ENCODE results near the gene WDR90.

DNA sequence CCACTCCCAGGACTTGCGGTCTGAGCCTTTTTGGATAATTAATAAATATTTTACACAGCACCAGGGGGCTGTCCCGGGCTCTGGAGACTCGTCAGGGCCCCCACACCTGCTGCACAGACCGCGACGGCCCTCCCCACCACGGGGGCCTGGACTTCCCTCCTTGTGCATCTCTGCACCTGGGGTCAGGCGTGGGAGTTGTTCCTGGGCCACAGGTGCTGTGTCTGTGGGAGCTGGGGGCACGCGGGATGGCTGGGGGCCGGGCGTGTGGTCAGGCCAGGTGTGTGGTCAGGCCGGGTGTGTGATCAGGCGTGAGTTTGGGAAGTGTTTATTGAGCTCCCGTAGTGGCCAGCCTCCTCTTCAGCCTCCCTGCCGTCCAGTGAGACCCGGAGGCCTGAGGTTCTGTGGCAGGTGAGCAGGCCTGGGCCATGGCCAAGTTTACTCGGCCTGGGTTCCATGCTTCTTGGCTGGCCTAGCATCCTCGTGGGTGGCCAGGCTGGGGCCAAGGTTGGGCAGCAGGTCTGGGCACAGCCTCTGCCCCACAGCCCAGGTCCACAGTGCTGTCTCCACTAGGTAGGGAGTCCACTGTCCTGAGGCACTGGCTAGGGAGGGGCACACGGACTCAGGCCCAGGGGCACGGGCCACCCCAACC, 29.2 kb downstream of the WDR90 start:
- no peak for TF ChIP-seq EZH2phosphoT487 (IDR thresholded peaks at IDR 0.05; ENCODE audit: insufficient read depth, low read depth)
- TF ChIP-seq EZH2 (IDR thresholded peaks at IDR 0.05; ENCODE audit: insufficient read depth, poor library complexity, severe bottlenecking) = no peak

All from GM23248 (cell line).